HepG2 (cell line): Measurements from ENCODE around the gene TGFA.

ENCODE experiments used
- ATF2 ChIP-seq: sonication (generic); formaldehyde crosslinking; IDR thresholded peaks from 2 replicates; pipeline ENCODE4 v1.4.0; 2020; ENCODE audit warnings: missing genetic modification reagents
- CBFB ChIP-seq: sonication (generic); formaldehyde crosslinking; IDR thresholded peaks from 2 replicates; pipeline ENCODE4 v1.4.0; 2020; ENCODE audit warnings: missing genetic modification reagents
- HNF4G ChIP-seq, 2 experiments: sonication (generic) in 1 of 2; formaldehyde crosslinking in 1 of 2; IDR thresholded peaks; 2 replicates each; pipeline versions ENCODE4 v1.4.0 to v1.6.1; 2011 to 2020; ENCODE audit warnings: borderline replicate concordance in 2 of 2, low read depth in 2 of 2, mild to moderate bottlenecking in 2 of 2, low read length in 1 of 2, missing genetic modification reagents in 1 of 2, moderate library complexity in 1 of 2
- SAFB2 ChIP-seq: sonication (generic); formaldehyde crosslinking; IDR thresholded peaks from 2 replicates; pipeline ENCODE4 v1.5.1; 2020; ENCODE audit warnings: missing genetic modification reagents, low read depth, mild to moderate bottlenecking, borderline replicate concordance
- ZBTB21 ChIP-seq: sonication (generic); formaldehyde crosslinking; IDR thresholded peaks from 2 replicates; pipeline ENCODE4 v1.4.0; 2020; ENCODE audit warnings: missing genetic modification reagents
- ZFP36L1 ChIP-seq: sonication (generic); formaldehyde crosslinking; IDR thresholded peaks from 2 replicates; pipeline ENCODE4 v1.8.0; 2022; ENCODE audit warnings: mild to moderate bottlenecking, missing genetic modification reagents, moderate library complexity
- ZNF24 ChIP-seq: fragments of 450-650 bp; IDR thresholded peaks from 2 replicates; pipeline ENCODE4 v1.6.1; 2017; ENCODE audit warnings: antibody characterized with exemption, mild to moderate bottlenecking

- TF ChIP-seq CBFB (CRISPR knock-in tag) (no peak), ZNF24 (no peak), SAFB2 (no peak), ZBTB21 (CRISPR knock-in tag) (no peak), ATF2 (no peak), HNF4G (IDR thresholded peaks at IDR 0.05; ENCODE audit: borderline replicate concordance, low read depth, low read length) (no peak), HNF4G (CRISPR knock-in tag; IDR thresholded peaks at IDR 0.05; ENCODE audit: borderline replicate concordance, low read depth) (no peak), ZFP36L1 (CRISPR knock-in tag) (no peak)
Measured at GRCh38 chr2:70450641-70451250, 102.9 kb downstream of the TGFA start.
